ENCODE data around the gene PBX1.
"Not testable (repeated sequence)": the region's sequence is repeated elsewhere in the genome, so short reads cannot be mapped to it uniquely, and the experiment has no call there.

Gene PBX1

GRCh38 chr1:164602101-164602422, 43.1 kb downstream of the PBX1 start:
- Histone ChIP-seq H3K79me2 (ENCODE audit: insufficient read depth, low read depth) (no peaks in the 10 kb centered on the region), H3K4me2 (peak overlapping the region; percentile 80), H2AFZ (ENCODE audit: low read depth) (peak overlapping the region; percentile 69), H3K27ac (peak overlapping the region; percentile 61), H3K4me3 (IDR thresholded peaks at IDR 0.05; ENCODE audit: insufficient read depth, low read depth, low read length) (no peak overlapping the region), H3K36me3 (ENCODE audit: insufficient read depth) (no peaks in the 10 kb centered on the region), H3K27me3 (ENCODE audit: insufficient read depth, low read depth) (no peaks in the 10 kb centered on the region), H4K20me1 (ENCODE audit: insufficient read depth) (no peaks in the 10 kb centered on the region), H3K9ac (peak overlapping the region; percentile 30; the same call in 1 of the 2 replicates), H3K4me1 (ENCODE audit: low read depth, poor library complexity, severe bottlenecking) (peaks cover 27% of the 10 kb centered on the region)
- no peak for TF ChIP-seq CTCF (conservative IDR thresholded peaks at IDR 0.05; ENCODE audit: low read depth, low read length)

GRCh38 chr1:164602480-164603093, 43.6 kb downstream of the PBX1 start:
- Histone ChIP-seq H3K27ac (peak overlapping the region; percentile 61), H3K36me3 (ENCODE audit: insufficient read depth) (no peaks in the 10 kb centered on the region), H3K9ac (peak overlapping the region; percentile 30; the same call in 1 of the 2 replicates), H3K4me1 (ENCODE audit: low read depth, poor library complexity, severe bottlenecking) (peaks cover 27% of the 10 kb centered on the region), H2AFZ (ENCODE audit: low read depth) (peak overlapping the region; percentile 69), H3K27me3 (ENCODE audit: insufficient read depth, low read depth) (no peaks in the 10 kb centered on the region), H3K79me2 (ENCODE audit: insufficient read depth, low read depth) (no peaks in the 10 kb centered on the region), H3K4me3 (IDR thresholded peaks at IDR 0.05; ENCODE audit: insufficient read depth, low read depth, low read length) (no peak overlapping the region), H3K4me2 (peak overlapping the region; percentile 80), H4K20me1 (ENCODE audit: insufficient read depth) (no peaks in the 10 kb centered on the region)
- no peak for TF ChIP-seq CTCF (conservative IDR thresholded peaks at IDR 0.05; ENCODE audit: low read depth, low read length)

- not testable (repeated sequence) for H3K36me3 ChIP-seq (ENCODE audit: insufficient read depth); H3K27ac ChIP-seq; H2AFZ ChIP-seq (ENCODE audit: low read depth); H3K4me3 ChIP-seq (IDR thresholded peaks at IDR 0.05; ENCODE audit: insufficient read depth, low read depth, low read length); H4K20me1 ChIP-seq (ENCODE audit: insufficient read depth); H3K27me3 ChIP-seq (ENCODE audit: insufficient read depth, low read depth); H3K9ac ChIP-seq; H3K79me2 ChIP-seq (ENCODE audit: insufficient read depth, low read depth)
- peaks cover 31% of the 10 kb centered on the region for H3K4me1 ChIP-seq (ENCODE audit: low read depth, poor library complexity, severe bottlenecking)
- H3K4me2 ChIP-seq, result peak overlapping the region; percentile 80; the same call in 1 of the 2 replicates
These were observed 44.8 kb downstream of the PBX1 start for GRCh38 chr1:164603805-164604204.

- Histone ChIP-seq H4K20me1 (ENCODE audit: insufficient read depth) (no peaks in the 10 kb centered on the region), H3K4me2 (no peak overlapping the region), H2AFZ (ENCODE audit: low read depth) (no peak overlapping the region), H3K27ac (no peak overlapping the region), H3K36me3 (ENCODE audit: insufficient read depth) (no peaks in the 10 kb centered on the region), H3K4me1 (ENCODE audit: low read depth, poor library complexity, severe bottlenecking) (peaks cover 31% of the 10 kb centered on the region), H3K4me3 (IDR thresholded peaks at IDR 0.05; ENCODE audit: insufficient read depth, low read depth, low read length) (no peak overlapping the region), H3K79me2 (ENCODE audit: insufficient read depth, low read depth) (no peaks in the 10 kb centered on the region), H3K27me3 (ENCODE audit: insufficient read depth, low read depth) (no peaks in the 10 kb centered on the region), H3K9ac (no peak overlapping the region)
- no peak for TF ChIP-seq CTCF (conservative IDR thresholded peaks at IDR 0.05; ENCODE audit: low read depth, low read length)
These were observed 45.6 kb downstream of the PBX1 start for GRCh38 chr1:164604541-164604940.

GRCh38 chr1:164605254-164606091, 46.5 kb downstream of the PBX1 start:
- H4K20me1 ChIP-seq (ENCODE audit: insufficient read depth), result no peaks in the 10 kb centered on the region
- H3K79me2 ChIP-seq (ENCODE audit: insufficient read depth, low read depth), result no peaks in the 10 kb centered on the region
- no peak overlapping the region for H3K27ac ChIP-seq
- H3K4me2 ChIP-seq, result no peak overlapping the region
- no peaks in the 10 kb centered on the region for H3K36me3 ChIP-seq (ENCODE audit: insufficient read depth)
- H3K4me3 ChIP-seq (IDR thresholded peaks at IDR 0.05; ENCODE audit: insufficient read depth, low read depth, low read length), result no peak overlapping the region
- H3K27me3 ChIP-seq (ENCODE audit: insufficient read depth, low read depth), result no peaks in the 10 kb centered on the region
- H3K4me1 ChIP-seq (ENCODE audit: low read depth, poor library complexity, severe bottlenecking), result peaks cover 31% of the 10 kb centered on the region
- H2AFZ ChIP-seq (ENCODE audit: low read depth), result no peak overlapping the region
- H3K9ac ChIP-seq, result no peak overlapping the region
- TF ChIP-seq CTCF (conservative IDR thresholded peaks at IDR 0.05; ENCODE audit: low read depth, low read length), result no peak
